Smooth muscle cell of the coronary artery (primary cell): Measurements from ENCODE around the gene TEX10. TPM values are rescaled to one million over a fixed set of nuclear protein-coding genes. Genes with fewer than 3 reads are reported as not detected.

Experiments
- total RNA-seq: library from RNA; depleted of rRNA; stranded (reverse); fragments of >200 nt; gene quantifications from 2 replicates; pipeline ENCODE4 v1.2.3, GENCODE V29; 2014; ENCODE audit warnings: low replicate concordance

TEX10 gene
- 15.0 and 21.9 TPM in 2 replicates for total RNA-seq

GRCh38 chr9:100352727-100353505 lies at the start of gene TEX10:
Gene TEX10, minus strand, starts transcription at chr9:100352942. Its CDS starts 3,579 bp downstream, at chr9:100349363.

Other genes with a start within 250 kb of the TEX10 start
- gene MSANTD3, start 74.2 kb upstream of the TEX10 start, total RNA-seq: 23.2 and 47.6 TPM in 2 replicates
- gene TMEFF1, start 120.2 kb upstream of the TEX10 start, total RNA-seq: 2.2 and 5.0 TPM in 2 replicates
- 1.1 and 1.4 TPM in 2 replicates for gene CAVIN4, start 225.1 kb upstream of the TEX10 start, total RNA-seq